ELF-1 (cell line): Measurements from ENCODE around the gene CRIM1.

Experiments used
- DNase-seq: peaks from one replicate; pipeline ENCODE4 v3.0.0-alpha.2; 2016; ENCODE audit warnings: low read depth, low spot score

CRIM1 gene

DNA sequence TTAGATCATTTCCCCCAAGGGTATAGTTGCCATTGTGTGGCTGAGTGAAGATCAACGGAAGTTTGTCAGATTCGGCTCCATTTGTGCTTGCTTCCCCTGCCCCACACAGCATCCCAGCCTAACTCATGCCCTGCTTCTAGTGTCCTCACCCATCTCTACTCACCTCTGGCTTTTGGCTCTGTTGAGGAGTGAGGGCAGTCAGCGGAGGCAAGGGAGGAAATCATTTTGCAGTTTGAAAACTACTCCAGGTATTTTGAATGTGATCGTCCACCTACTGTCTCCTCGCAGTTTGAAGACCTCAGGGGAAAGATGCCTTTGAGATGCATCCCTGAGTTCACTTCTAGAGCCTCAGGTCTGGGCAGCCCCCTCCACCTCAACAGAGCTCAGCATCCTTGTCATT is 126.1 kb downstream of the CRIM1 start:
- DNase-seq: no peak

GRCh38 chr2:36482576-36483214 is 127.1 kb downstream of the CRIM1 start:
- DNase-seq: no peak

GRCh38 chr2:36483290-36483689 is 127.7 kb downstream of the CRIM1 start:
- DNase-seq: no peak

DNA sequence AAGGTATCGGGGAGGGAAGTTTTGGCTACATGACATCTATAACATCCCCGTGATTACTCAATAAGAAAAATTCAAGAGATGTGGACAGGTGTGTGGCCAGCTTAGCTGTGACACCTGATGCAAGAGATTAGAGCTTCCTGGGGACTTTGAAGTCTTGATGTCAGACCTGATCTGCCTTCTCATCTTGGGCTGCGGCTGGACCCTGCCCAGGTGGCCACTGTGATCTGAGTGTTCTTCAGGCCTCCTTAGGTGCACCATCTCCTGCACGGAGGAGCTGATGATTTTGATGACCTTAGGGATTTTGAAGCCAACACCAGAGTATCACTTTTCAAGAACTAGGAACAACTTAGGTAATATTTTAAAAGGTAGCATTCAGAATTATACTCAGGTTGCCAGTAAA is 128.9 kb downstream of the CRIM1 start:
- DNase-seq: no peak

DNA sequence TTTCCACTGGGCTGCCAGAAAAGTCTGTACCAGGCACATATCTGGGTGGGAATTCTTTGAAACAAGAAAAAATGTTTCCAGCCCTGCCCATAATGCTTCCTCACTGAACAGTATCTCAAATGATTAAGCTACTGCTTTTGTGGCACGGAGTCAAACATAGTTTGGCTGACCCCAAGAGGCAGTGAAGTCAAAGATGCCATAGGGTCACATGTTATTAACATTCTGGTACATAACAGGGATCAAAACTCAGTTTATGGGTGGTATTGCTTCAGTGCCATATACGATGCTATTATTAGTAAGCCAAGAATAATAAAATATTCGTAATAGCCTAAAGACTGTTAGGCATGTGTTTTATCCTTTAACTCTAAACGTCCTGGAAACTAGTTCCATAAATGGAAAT is 129.9 kb downstream of the CRIM1 start:
- no peak for DNase-seq

DNA sequence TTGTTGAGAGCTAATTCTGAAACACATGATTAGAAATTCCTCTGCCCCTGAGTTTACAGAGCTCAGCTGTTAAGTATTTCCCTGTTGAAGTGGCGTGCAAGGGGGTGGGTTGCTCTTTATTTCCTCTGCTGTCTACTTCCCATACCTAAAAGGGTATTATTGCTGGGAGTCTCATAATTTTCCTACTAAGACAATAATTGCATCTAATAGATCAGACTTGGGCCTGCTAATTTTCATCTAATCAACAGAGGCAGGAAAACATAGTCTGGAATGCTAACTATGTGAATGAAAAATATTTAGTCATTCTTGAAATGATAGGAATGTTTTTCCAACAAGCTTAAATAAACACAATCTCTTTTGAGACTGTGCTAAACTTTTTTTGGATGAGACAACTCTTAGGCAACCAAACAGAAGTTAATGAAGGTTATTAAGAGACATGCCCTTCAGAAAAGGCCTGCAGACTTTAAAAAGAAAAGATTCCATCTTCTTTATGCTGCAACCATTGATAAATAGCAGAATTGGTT is 131.0 kb downstream of the CRIM1 start:
- DNase-seq: no peak

DNA sequence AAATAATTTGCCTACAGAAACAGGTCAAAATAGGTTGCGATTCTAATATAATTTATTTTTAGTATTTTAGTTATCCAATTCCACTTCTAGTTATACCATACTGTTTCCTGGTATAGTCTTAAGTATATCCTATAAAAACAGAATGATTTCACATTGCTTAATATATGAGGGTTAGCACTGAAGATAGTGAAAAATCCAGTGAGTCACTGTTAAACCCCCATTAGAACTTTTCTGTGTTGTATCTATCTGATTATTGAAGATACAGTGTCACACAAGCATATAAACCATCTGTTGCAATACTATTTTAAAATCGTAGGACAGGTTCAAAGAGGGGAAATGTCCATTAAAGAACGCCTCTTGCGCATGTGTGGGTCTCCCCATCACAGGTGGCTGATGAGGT is 132.4 kb downstream of the CRIM1 start:
- DNase-seq: no peak

DNA sequence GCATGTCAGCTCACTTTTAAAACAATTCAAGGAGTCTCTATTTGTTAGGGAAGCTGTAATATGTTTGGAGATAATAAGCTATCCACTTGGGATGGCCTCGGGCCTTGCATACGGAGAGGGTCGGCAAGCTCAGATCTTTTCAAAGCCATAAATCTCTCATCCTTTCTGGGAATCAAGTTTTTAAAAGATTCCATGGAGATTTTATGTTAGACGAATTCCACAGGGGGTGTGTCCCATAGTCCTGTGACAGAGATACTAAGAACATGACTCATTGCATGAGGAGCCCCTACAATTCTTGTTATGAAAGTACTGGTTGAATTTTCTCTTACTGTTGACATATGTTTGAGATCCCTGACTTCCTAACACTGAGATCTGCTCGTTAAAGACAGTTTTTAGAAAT is 133.7 kb downstream of the CRIM1 start:
- no peak for DNase-seq

DNA sequence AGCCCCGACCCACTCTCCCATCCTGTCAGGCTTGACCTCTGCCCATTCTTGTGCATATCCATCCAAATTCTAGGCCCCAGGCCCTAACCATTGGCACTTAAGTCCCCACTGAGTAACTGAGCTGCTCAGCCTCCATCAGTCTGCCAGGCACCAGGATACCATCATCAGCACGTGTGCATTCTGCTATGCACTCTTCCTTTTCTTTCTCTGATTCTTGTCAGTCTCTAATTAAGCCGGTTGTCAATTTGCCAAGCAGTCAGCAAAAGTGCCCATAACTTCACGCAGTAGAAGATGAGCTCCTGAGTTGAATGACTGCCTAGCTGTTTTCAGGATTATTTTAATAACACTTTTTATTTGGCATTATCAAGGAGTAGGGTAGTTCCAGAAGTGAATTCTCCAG is 135.2 kb downstream of the CRIM1 start:
- no peak for DNase-seq

DNA sequence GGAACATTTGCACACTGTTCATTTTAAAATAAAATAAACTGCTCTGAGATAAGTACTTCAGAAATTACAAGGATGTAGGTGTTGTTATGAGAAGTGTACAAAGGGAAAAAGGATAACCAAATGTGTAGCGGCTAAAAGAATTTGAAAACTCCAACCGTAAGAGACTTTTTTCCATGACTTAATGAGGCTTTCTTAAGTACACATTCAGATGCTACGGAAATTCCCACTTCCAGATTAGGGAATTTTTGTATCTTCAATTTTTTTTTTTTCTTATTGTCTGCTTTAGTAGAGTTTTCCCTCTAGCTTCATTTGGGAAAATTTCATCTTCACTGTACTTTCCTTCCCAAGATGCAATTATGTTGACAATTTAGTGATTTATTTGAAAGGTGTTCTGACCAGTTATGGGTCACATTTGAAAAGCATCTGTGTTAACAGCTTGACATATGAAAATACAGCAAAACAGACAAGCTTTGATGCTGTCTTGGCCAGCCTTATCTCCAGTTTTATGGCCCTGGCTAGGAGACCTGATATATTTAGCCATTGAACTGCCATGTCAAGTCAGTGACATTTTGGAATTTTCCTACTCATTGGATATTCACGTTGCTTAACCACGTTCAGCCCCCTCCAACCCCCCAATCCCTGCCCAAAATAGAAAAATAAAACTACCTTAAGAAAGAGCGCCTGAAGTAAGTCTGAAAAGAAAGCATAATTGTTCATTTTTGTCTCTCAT is 136.8 kb downstream of the CRIM1 start:
- no peak for DNase-seq

- DNase-seq: peak; percentile 20
These were observed 137.7 kb downstream of the CRIM1 start for GRCh38 chr2:36493306-36493705.

DNA sequence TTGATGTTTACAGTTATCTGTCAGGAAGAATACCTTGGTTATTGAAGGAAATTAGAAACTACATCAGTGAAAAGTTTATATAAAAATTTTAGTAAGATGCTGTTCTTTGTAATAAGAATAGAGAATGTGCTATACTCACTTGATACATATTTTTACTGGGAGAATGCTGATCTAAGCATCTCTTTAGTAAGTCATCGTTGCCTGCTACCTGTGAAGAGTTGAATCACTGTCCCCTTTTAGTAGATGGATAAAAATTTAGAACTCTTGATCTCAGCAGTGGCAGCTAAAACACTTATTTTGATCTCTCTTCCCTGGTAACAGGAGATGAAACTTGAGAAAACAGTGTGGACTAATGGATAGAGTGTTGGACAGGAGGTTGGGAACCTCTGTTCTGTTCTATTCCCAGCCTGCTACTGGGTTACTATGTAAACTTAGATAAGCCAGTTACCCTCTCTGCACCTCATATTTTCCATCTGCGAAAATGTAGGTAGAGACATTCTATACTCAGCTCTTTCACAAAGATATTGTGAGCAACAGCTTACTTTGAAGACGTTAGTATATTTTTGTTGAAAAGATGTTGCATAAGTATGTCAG is 142.1 kb downstream of the CRIM1 start:
- no peak for DNase-seq

DNA sequence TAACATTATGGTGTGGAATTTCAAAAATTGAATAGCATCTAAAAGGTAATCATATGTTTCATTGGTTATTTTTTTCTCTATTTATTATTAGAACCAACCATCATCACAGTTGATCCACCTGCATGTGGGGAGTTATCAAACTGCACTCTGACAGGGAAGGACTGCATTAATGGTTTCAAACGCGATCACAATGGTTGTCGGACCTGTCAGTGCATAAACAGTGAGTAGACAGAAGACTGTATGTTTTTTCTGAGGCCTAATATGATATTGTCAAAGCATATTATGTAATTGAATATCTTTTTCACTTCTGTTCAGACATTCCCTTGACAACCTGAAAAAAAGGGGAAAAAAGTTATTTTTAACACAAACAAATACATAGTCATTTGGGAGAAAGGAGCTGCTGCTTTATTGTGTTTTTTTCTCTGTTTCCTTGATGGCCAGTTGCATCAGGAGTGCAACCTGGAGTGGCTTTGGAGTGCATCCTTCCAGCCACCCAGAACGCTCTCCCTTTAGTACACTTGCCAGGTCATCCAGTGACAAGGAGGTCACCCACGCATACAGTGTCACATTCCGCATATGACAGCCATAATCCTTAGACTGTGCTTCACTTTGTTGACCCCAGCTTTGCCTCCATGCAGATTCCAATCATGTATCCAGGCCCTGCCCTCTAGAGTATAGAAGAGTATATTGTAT is 143.7 kb downstream of the CRIM1 start:
- no peak for DNase-seq

DNA sequence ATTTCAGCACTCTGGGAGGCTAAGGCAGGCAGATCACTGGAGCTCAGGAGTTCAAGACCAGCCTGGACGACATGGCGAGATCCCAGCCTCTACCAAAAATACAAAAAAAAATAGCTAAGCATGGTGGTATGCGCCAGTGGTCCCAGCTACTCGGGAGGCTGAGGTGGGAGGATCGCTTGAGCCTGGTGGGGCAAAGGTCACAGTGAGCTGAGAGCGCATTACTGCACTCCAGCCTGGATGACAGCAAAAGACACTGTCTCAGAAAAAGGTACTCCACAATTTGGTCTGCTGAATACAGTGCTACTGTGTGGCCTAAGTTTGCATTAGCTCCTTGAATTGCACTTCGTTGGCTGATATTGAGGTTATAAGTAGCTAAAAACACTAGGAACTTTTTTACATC is 144.5 kb downstream of the CRIM1 start:
- no peak for DNase-seq

GRCh38 chr2:36502081-36502480 is 146.5 kb downstream of the CRIM1 start:
- DNase-seq: no peak

DNA sequence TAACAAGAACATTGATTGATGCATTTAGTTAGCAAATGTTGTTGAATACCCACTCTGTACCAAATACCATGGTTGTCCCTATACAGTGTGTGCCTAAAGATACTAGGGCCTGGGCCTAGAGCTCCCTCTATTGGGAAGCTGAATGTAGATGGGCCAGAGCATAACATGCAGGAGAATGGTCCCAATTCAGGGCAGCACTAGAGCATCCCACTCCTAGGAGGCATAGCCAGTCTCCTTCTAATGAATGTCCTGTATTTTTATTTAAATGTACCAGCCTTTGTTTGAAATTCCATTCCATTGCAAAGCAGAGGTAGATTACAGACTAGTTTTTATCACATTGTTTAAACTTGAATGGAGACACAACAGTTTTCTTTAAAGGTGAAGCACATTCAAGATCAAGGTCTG is 151.8 kb downstream of the CRIM1 start:
- peak; percentile 48 for DNase-seq

DNA sequence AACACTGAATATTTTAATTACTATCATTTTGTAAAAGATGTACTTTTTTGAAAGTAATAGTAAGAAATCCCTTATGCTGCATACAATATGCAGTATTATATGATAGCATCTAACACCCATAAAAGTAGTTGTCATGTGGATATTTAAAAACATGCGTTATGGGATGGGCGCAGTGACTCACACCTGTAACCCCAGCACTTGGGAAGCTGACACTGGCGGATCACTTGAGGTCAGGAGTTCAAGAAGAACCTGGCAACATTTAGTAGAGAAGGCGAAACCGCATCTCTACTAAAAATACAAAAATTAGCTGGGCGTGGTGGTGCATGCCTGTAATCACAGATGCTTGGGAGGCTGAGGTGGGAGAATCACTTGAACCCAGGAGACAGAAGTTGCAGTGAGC is 153.5 kb downstream of the CRIM1 start:
- DNase-seq: no peak

DNA sequence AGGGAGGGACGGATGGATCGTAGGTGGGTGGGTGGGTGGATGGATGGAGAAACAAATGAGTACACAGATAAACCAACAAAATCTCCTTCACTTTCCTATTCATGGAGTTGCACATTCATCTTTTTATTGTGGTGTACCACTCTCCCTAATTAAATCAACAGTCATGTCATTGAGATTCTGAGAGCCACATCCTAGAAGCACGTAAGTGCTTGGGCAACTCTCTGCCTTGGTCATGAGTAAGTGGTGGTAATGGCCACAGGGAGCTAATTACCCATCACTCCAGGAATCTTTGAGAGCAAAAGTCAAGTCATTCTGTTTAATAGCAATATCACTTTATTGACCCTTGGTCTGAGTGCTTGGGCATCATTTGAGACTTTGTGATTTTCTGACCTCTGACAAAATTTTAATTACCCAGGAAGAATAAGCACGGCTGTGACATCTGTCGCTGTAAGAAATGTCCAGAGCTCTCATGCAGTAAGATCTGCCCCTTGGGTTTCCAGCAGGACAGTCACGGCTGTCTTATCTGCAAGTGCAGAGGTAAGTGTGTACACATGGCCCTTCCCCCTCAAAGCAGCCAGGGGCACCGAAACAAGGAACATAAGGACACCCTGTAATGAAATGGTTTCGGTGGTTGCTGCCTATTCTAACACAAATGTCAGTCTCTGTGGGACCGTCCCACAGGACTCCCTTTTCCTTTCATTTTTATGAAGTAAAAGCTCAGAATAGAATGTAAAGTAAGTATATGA is 156.5 kb downstream of the CRIM1 start:
- no peak for DNase-seq

DNA sequence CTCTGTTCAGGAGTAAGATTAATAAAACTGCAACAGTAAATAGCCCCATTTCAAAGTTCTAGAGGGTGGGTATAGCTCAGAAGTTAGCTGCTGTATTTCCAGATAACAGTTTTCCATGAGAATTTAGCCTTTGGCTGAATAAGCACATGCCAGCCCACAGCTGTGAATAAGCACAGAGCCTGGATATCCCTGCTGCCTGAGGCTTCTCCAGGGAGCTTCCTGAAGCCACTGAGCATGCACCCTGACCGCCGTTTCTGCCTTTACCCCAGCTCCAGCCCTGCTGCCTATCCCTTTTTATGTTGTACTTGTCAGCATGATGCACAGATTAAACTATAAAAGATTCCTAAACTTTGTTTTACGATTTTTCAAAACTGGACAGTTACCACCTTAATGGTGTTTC is 157.1 kb downstream of the CRIM1 start:
- peak; percentile 26 for DNase-seq

- no peak for DNase-seq
These were observed 158.1 kb downstream of the CRIM1 start for GRCh38 chr2:36513661-36514060.

DNA sequence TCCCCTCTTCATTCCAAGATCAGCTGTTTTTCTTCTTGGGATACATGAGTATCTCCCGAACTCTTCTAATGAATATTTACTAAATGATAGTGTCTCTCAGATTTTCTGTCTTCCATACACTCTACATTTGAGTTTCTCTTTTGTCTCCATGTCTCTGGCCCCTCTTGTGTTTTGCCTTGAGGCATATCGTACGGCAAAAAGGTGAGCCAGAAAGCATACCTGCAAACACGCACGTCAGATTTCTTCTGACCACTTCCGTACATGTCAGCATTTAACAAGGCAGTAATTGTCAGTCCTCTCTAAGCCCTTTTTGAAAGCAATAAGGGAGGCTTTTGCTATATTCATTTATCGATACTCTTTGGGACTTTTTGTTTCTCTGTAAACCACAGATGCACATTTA is 160.0 kb downstream of the CRIM1 start:
- no peak for DNase-seq
